HG03565 (cell line): ENCODE results near the gene C10orf53.

ENCODE experiments used
- ATAC-seq: cut with Tn5 transposase; IDR thresholded peaks from one replicate; pipeline ENCODE4 v1.9.1; 2021; ENCODE audit warnings: mild to moderate bottlenecking, moderate library complexity; ENCODE audit not compliant: unreplicated experiment

C10orf53 gene

DNA sequence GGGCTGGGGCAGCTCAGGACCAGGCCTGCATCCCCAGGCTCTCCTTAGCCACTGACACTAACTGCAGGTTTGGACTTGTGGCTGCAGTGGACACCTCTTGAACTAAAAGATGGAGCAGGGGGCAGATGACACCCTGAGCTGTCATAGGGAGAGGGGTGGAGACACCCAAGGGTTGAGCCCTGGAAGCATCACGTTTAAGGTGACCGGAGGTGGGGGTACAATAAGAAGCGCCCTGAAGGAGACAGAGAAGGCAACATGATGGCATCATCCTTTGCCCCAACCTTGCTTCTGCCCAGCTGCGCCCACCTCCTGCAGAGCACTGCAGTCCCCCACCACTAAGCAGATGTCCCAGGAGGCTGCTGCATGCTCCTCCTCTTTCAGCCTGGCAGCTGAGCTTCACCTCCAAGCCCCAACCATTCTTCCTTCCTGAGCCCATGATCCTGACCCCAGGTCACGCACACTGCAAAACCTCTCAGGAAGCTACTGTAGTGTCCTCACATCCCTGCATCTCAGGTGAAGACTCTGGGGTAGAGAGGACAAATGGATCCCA, 57.2 kb downstream of the C10orf53 start:
- no peak for ATAC-seq

DNA sequence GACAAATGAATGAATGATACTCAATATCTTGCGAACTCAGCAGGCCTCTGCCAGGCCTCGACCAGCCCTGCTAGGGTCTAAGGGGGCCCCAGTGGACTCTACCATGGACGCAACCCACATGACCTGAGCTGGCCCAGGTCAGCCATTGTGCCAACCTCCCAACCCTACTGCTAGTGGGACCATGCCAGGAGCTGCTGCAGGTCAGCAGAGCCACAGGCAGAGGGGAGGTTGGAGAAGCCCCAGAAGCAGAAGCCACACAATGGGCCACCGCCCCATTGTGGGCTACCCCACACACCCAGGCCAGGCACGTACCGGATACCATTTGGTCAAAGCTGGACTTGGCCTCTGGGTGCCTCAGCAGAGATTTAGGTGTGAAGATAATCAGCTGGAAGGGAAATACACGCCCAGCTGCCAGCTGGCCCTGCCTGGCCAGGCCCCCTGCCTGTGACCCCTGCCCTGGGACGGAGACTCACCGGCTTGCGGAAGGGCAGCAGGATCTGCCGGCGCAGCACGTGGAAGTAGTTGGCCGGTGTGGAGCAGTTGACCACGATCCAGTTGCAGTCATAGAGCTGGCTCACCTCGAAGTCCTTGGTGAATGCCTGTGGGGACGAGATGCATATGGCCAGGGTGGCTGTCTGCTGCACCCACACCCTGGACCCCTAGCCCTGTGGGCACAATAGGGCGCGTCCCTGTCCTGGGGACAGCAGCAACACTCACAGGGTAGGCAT, 58.2 kb downstream of the C10orf53 start:
- no peak for ATAC-seq

DNA sequence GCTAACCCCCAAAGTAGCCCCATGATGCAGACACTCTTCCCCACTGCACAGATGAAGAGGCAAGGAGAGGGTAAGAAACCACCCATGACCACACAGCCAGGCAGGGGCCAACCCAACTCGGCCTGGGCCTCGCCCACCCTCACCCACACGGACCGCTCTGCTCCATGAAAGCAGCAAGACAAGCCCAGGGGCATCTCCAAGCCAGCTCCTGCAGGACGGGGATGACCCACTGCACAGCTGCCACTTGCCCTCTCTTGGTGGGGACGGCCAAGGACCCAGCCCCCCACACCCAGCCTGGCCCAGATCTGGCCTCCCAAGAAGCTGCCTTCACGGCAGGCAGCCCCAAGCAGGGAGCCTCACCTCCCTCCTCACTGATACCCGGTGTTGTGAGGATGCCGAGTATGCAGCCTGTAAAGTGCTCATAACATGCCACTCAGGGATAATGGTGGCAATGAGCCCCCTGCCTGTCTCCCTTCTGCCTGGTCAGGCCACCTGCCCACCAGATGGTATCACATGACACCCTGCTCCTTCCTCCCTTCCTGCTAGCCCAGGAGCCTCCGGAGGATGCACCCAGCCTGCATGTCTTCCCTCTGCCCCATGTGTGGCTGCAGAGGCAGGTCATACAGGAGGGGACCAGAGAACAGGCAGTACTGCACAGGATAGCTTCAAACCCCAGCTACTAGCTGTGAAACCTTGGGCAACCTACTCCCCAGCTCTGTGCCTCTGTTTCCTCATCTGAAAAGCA, 59.3 kb downstream of the C10orf53 start:
- no peak for ATAC-seq

DNA sequence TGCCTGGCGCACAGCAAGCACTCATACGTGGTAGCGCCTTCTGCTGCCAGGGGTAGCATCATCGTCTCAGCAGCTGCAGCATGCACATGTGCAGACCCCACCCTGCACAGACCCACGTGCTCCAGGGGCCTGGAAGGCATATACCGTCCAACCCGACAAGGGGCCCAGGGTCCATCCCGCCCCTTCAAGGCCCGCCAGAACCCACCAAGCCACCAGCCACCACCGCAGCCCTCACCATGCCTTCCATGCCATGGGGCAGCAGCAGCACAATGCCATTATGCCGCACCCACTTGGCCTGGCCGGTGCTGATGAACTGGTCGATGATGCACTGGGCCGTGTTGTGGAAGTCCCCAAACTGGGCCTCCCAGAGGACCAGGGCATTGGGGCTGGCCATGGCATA, 60.0 kb downstream of the C10orf53 start:
- ATAC-seq = no peak

DNA sequence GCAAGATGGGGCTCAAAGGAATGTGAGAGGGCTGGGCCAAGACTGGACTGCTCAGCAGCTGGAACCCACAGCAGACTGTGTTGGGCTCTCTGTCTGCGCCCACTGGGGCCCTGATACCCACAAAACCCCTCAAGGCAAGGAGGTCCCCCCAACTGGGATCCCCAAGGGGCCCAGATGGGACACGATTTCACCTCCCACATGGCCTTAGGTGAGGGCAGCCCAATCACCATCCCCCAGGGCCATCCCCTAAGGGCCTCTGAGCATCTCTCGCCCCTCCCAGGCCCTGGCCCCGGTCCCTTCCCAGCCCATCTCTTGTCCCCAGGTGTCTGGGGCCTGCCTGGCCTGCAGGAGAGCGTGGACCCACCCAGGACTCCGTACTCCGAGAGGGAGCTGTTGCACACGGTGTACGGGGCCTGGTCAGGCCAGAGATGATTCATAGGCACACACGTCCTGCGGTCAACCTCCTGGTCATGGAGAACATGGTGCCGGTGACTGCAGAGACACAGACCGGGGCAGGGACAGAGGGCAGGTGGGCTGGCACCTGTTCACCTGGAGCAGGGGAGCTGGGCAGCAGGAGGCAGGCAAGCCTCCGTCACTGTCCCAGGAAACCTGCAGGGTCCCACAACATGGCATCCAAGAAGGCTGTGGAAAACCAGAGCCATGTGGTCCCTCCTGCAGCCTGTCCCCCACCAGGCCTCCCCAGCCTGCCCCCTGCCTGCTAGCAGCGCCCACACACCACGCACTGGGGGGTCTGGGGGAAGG, 61.1 kb downstream of the C10orf53 start:
- ATAC-seq = no peak

DNA sequence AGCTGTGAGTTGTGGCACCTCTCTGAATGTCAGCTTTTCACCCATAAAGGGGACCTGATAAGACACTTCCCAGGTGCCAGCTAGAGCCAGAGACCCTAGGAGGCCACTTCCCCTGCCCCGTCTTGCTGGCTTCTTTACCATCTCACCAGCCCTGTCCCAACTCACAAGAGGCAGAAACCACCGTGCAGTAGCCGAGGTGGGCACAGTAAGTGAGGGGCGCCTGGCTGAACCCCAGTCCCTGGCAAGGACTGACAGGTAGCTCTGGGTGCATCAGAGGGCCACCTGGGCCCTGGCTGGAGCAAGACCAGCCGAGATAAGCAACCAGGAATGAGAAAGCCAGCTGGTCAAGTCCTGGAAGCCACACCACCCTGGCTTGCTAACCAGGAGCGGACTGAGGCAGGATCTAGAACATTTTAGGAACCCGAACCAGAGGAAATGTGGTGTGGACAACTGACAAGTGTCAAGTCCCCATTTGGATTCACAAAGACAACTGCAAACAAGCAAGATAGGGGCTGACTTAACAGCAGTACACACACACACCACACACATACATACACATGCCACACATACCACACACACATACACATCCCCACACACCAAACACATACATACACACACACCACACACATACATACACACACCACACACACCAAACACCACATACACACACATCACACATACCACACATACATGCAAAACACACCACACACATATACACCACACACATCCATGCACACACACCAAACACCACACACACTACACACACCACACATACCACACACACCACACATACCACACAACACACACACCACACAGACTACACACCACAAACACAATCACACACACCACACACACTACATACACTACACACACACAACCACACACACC, 61.9 kb downstream of the C10orf53 start:
- ATAC-seq = no peak

DNA sequence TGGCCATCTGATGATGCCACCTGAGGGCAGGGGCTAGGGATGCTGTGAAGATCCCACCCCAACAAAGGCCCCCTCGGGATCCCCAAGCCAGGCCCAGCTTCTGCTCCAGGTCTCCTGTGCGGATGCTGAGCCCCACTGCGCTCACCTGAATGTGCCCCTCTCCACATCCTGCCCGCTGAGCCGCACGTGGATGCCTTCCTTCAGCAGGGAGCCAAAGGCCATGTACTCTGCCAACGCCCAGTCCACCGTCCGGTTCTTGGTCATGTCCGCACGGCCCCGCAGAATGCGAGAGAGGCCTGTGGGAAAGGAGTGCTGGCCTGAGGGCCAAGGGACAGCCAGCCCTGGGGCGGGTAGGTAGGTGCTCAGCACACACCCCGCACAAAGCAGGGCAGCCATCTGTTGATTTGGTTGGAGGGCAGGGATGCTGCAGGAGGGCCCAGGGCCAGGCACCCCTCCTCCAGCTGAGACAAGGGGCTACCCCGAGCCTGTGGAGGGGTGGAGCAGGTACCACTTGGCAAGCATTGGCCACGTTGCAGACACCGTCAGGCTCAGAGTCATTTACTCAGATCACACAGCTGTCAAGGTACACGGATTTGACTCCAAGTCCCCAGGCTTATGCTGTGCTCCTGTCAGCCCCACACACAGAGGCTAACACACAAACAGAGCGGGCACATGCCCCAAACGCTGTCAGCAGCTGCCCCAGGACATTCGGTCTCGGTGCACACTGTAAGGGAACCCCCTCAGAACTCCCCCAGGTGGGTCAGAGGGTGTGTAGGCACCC, 63.4 kb downstream of the C10orf53 start:
- no peak for ATAC-seq

DNA sequence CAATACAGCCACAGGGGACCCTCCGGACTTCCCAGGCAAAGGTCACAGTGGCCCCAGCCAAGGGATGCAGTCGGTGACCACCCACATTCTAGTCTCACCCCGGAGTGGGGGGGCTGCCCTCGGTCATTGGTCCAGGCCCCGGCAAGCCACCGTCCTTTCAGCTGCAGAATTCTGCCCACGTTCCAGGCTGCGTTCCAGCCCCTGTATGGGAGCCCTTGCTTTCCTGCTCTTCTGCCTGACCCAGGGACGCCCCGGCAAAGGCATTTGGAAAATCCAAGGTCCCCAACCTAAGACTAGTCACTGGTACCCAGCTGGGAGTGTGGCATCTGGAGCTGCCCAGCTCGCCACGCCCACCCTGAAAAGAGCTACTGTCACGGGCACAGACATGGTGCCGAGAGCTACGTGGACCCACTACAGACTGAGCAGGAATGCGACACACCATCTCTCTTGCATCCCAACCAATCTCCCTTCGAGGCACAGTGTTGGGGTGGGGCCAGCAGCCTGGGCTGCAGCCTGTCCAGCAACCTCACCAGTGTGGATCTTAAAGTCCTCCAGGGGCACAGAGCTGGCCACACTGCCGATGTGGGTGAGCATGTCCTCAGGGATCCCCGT, 64.1 kb downstream of the C10orf53 start:
- ATAC-seq = no peak

DNA sequence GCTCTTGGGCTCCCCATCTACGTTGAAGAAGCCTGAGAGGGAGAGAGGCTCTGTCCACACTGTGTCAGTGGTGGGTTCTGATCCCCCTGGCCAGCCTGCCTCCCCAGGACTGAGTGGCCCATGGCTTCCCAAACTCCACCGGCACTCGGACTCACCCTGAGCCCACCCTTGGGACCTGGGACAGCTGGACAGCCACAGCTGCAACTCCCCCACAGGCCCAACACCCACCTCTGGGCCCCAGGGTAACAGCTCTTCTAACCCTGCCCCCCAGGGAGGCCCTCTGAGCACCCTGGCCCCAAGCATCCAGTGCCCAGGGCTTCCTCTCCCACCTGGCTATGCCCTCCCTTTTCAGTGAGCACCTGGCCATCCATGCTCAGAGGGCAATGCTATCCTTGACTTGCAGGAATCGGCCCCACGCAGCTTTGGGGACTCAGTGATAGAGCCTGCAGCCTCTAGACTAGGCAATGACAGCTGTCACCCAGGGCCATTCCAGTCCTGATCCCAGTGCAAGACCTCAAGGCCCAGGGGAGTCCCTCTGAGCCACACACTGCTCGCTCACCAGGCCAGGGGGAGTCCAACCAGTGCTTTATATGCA, 64.7 kb downstream of the C10orf53 start:
- no peak for ATAC-seq

DNA sequence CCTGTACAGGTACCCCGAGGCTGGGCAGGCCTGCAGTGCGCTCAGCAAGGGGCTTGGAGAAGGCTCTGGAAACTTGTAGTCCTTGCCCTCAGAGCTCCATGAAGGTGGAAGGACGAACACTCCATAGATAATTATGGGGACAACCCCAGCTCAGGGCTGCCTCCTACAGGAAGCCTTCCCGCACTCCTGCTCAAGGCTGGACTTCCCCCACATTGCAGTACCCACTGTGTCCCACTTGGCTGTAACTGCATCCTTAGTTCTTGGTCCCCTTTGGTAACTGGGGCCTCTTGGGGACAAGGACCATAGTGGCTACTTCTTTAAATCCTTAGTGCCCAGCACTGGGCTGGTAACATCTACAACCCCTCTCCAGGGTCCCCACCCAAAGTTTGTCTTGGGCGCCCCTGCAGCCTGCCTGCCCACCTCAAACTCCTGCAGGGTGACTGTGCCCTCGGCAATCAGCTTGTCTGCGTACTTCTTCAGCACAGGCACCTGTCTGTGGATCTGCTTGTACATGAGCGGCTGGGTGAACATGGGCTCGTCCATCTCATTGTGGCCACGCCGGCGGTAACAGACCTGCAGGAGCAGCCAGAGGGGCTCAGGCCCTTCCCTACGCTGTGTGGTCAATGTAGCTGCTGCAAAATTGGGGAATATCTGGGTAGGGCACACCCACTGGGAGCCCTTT, 65.6 kb downstream of the C10orf53 start:
- ATAC-seq = no peak

DNA sequence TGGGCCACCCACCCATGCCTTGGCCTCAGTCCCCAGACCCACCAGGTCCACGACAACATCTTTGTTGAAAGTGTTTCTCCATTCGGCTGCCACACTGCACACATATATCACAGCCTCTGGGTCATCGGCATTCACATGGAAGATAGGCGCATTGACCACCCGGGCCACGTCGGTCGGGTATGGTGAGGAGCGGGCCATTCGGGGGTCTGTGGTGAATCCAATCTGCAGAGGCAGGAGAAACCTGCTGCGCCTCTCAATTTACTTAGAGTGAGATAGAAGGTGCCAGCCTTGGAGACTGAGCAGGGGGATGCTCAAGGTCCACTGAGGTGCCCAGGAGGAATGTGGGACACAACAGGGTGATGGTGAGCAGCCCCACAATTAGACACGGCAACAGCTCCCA, 66.3 kb downstream of the C10orf53 start:
- no peak for ATAC-seq

DNA sequence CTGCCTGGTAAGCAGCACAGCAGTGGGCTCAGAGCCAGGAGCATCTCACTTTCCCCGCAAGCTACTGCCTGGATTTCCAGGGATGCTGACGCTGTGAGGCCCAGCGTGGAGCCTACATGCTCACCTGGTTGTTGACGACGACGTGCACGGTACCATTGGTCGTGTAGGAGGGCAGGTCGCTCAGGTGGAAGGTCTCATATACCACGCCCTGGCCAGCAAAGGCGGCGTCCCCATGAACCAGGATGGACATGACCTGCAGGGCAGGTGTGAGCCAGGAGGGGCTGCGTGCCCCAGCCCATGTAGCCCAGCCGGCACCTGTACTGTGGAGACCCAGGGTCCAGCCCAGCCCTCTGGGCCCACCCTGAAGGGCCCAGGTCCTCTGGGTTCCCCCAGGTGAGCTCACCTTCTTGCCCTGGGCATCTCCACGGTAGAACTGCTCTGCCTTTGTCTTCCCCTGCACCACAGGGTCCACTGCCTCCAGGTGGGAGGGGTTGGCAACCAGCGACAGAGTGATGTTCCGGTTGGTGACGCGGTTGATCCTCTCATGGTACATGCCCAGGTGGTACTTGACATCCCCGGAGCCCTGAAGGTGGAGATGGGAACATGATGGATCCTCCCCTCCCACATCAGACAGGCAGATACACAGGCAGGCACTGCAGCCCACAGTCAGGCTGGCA, 67.3 kb downstream of the C10orf53 start:
- no peak for ATAC-seq
